Dermis microvascular lymphatic vessel endothelial cell (primary cell): ENCODE results near the gene SUSD2. TPM values are rescaled to one million over a fixed set of nuclear protein-coding genes. Genes with fewer than 3 reads are reported as not detected.
A peak's percentile ranks its signal among the peaks of the same experiment; 100 is the strongest.
"Not testable (repeated sequence)": the region's sequence is repeated elsewhere in the genome, so short reads cannot be mapped to it uniquely, and the experiment has no call there.

Experiments
- DNase-seq, 2 donors: peaks; one replicate each; pipeline versions ENCODE4 v3.0.0 to v3.0.0-alpha.2; 2010; ENCODE audit warnings: low read depth in 2 of 2
- total RNA-seq: library from RNA; depleted of rRNA; stranded (reverse); fragments of >200 nt; gene quantifications from 2 replicates; pipeline ENCODE4 v1.2.1, GENCODE V29; 2014

The SUSD2 gene, protein sequence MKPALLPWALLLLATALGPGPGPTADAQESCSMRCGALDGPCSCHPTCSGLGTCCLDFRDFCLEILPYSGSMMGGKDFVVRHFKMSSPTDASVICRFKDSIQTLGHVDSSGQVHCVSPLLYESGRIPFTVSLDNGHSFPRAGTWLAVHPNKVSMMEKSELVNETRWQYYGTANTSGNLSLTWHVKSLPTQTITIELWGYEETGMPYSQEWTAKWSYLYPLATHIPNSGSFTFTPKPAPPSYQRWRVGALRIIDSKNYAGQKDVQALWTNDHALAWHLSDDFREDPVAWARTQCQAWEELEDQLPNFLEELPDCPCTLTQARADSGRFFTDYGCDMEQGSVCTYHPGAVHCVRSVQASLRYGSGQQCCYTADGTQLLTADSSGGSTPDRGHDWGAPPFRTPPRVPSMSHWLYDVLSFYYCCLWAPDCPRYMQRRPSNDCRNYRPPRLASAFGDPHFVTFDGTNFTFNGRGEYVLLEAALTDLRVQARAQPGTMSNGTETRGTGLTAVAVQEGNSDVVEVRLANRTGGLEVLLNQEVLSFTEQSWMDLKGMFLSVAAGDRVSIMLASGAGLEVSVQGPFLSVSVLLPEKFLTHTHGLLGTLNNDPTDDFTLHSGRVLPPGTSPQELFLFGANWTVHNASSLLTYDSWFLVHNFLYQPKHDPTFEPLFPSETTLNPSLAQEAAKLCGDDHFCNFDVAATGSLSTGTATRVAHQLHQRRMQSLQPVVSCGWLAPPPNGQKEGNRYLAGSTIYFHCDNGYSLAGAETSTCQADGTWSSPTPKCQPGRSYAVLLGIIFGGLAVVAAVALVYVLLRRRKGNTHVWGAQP
- total RNA-seq: 0.26 and 0.63 TPM in 2 replicates

DNA sequence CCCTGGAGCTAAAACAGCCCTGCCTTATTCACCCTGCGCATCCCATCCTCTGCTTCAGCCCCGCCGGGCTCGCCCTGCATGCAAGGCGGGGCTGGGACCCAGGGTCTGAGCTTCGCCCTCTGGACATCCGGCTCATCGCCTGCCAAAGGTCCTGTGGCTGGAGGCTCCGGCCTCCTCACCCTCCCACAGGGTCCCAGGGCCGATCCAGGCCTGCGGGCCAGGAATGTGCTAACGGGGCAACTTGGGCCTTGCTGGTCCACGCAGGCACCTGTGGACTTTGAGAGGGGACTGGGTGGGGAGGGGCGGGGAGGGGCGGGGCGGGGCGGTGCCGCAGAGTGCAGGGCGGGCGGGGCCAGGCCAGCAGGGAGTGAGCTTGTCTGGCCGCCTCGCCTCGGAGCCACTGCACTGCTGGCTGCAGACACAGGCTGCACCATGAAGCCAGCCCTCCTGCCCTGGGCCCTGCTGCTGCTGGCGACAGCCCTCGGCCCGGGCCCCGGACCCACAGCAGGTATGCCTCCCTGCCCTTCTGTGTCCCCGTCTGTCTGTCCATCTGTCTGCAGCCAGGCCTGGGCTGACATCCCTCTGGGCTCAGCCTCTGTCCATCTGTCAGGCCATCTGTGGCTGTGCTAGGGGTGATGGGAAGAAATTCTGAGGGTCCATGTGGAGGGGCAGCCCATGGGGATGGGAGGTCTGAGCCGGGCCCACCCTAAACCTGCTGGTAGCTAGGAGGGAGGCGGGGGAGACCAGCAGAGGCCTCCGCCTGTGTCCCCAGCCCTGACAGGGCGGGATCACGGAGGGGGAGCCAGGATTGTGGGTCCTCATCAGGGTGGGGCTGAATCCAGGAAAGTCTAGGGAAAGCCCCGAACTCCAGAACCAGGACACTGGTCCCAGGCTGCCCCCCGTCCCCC is at the start of gene SUSD2:
Gene SUSD2, plus strand, starts transcription at position 400 of the 908 bp plus-strand sequence. Its CDS starts 33 bp downstream, at position 433.
- no peak for DNase-seq

DNA sequence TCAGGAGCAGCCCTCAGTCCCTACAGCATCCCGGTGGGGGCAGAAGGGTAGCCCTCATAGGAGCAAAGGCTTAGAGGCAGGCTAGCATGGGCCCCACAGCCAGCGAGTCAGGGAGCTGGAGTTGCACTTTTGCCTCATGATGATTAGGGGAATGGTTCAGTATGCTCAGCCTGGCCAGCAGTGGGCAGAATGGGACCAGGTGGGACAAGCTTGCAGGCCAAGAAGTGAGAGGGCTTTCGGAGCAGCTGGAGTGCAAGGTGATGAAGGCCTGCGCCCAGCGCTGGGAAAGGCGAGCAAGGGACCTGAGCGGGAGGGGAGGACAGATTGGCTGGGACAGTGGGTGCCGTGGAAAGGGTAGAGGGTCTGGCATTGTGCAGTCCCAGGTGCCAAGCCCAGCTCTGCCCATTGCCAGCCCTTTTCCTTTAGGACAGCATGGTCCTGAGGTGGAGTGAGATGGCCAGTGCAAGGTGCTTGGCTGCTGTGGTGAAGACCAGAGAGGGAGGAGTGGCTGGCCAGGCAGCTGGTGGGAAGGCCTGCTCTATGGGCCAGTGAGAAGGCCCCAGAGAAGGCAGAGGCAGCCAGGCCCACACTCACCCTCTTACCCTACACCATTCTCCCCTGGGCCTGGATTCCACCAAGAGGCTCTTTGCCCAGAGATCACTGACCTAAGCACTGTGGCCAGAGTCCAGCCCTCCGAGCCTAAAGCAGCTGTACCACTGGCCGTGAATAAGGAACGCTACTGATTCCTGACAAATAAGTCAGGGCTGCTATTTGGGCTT is 47.9 kb upstream of the SUSD2 start:
- peak in 1 of 2 donors; percentile 21 for DNase-seq

DNA sequence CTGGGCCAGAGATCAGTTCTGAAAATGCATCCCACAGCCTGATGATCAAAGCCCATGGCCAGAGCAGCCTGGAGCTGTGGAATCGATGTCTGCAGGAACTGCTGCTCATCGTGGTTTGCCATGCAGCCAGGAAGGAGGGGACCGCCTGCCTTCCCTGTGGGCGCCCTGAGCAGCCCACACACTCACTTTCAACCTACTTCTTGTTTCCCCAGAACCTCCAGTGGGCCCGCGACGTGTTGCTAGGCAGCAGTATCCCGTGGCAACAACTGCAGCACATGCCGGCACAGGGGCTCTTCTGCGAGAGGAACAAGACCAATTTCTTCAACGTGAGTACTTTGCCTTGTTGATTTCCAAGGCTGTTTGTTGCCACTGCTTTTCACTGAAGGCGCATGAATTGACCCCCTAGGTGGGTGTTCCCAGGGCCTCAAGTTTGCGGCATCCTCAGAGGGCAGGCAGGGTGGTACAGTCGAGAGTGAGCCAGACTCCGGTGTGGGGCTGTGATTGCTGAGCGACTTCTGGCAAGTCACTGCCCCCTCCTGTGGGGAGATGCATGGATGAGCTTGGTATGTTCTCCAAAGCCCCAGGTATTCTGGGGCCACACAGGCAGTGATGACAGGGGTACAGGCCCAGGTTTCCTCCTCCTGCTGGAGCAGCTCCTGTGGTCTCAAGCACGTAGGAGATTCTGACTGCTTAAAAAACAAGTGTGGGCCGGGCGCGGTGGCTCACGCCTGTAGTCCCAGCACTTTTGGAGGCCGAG is 47.0 kb upstream of the SUSD2 start:
- no peak for DNase-seq

DNA sequence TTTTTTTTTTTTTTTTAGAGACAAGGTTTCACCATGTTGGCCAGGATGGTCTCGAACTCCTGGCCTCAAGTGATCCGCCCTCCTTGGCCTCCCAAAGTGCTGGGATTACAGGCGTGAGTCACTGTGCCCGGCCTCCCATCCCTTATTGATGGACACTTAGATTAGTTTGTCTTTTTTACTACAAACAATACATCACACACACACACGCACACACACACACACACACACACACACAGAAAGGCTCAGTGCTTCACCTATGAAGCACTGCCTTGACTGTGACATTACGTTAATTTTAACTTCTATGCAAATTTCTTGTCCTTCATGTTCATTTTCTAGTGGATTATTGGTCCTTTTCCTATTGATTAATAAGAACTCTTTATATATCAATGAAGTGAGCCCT is 44.8 kb upstream of the SUSD2 start:
- DNase-seq: not testable (repeated sequence)

DNA sequence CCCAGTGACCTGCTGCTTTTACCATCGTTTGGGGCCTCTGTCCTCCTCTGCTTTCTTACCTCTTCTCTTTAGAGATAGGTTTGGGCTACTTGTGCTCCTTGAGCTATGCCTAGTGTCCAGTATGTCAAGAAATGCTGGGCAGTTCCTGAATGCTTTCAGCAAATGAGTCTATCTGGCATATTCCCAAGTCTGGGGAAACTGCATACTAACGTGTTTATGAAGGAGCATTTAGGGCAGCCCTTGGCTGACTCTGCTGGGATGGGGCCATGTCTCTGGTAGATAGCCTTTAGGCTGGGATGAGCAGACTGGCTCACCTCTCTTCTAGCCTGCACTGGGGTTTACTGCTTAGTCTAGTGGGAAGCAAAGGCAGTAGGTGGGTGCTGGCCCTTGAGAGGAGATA is 43.7 kb upstream of the SUSD2 start:
- DNase-seq: peak in 1 of 2 donors; percentile 26

DNA sequence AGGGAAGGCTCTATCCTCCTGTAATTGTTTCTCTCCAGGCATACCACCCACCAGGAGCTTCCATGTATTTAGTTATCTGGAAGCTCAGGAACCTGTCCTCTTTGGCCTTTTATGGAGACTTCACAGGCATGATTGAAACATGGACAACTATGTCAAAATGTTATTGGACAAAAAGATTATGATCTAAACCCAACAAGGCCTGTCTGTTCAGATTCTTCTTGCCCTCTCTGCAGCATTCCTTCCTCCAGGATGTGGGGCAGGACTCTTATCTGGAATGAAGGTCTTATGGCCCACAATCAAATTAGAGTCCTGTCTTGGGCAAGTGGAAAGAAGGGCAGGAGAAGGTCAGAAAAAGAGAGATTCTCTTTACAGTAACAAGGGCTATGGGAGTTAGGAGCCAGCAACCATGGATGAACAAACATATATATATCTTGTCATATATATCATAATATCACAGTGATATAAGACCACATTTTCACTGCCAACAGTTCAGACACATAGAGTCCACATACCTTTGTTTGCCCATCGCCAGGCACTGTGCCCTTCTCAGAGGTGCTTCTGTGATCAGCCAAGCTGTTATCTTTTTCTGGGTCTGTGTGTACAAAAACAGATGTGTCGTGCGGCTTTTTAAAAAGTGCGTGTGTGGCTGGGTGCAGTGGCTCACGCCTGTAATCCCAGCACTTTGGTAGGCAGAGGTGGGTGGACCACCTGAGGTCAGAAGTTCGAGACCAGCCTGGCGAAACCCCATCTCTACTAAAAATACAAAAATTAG is 42.5 kb upstream of the SUSD2 start:
- no peak for DNase-seq

DNA sequence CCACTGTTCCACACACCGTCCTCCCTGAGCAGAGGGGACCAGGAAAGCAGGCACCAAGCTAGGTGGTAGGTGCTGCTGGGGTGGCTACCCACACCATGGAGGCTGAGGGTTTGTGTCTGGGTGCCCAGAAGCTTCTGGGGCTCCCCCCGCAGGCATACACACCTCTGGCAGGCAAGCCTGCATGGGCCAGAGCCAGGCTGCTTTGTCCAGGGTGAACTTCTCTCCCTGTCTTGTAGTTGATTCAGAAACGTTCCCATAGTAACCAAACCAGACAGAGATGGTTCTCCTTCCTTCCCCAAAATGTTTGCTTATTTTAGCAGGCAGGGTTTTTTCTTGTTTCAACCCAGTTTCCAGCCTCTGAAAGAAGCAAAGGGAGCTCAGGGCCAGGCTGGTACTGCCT is 40.9 kb upstream of the SUSD2 start:
- DNase-seq: no peak

DNA sequence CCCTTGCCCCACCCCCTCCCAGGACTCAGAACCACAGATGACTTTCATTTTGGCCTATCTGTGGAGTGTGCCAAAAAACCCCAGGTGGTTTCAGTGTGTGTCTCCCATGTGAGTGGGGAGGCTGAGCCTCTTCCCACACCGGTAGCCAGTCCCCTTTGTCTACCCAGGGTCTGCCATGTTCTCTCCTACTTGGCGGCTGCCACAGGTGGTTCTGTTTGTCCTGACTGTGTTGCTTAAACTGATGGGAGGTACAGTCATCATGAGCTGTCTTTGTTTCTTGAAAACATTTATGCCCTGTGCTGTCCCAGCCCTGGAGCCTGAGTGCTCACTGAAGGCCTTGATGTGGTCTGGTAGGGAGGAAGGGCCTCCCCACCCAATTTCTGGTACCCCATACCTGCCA is 39.7 kb upstream of the SUSD2 start:
- DNase-seq: no peak

DNA sequence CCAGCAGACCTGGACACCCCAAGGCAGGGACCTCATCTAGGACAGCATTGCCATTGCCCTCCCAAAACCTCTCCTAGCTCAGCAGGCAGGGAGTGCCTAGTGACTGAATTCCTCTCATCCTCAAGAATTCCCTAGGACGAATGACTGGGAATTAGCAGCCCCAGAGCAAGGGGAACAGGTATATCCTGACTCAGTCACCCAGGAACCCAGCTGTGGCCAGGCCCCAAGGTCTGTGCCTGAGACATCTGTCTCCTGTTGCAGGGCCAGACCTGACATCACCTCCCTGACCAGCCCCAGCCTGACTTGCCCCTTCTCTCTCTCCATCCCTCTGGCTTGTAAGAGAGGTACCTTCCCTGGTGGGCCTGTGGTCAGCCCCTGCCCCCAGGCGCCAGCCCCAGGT is 39.0 kb upstream of the SUSD2 start:
- DNase-seq: no peak

DNA sequence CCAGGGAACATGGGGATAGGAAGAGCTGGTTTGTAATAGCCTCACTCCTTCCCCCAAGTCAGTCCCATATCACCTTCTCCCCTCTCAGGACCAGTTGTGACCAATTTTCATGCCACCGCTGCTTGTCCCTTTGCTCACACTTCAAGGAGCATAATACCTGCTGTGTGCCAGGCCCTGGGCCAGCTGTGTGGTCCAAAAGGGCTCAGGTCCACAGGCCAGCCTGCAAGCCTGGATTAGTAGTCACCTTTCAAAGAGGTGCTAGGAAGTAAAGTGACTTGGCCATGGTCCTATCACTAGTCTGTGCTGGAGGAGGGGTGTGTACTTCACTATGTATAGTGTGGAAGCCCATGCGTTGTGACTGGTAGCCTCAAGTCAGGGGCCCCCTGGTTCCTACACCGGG is 38.5 kb upstream of the SUSD2 start:
- no peak for DNase-seq

DNA sequence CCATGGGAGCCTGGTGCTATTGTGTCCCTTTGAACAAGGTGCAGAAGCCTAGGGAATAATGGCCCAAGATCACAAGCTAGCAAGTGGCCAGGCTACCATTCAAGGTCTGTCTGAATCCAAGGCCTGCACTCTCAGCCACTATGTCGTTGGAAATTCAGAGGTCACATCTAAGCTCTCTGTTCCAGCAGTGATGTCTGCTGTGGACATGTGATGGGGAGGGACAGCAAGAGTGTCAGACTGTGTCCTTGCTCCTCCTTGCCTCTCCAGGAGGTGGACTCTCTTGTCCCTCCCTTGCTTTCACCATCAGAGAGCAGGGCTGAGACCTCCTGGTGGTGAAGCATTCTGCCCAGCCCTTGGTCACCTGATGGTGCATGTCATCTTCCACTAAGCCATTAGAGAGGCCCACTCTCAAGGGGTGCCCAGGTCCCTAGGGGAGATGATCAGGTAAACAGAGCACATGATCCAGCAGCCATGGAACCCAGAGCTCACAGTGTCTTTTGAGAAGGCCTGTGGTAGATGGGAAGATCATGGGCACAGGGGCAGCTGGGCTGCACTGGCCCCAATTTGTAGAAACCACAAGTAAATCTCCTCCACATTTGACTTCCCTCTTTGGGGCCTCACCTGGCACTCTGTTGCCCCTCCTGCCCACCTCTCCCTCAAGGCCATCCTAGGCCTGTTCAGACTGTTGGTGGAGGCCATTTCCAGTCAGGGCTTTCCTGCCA is 37.1 kb upstream of the SUSD2 start:
- DNase-seq: no peak

DNA sequence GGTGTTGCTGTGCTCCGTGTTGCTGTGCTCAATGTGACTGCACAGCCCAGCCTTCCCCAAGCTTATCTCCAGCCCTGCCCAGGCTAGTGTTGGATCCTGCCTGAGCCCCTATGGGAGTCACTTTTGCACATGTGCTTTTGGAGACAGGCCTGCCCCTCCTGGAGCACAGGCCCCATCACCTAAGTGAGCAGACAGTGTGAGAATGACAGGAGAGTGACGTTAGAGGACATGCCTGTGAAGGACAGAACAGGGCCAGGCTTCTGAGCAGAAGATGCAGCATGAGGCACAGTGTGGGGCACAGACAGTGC is 36.6 kb upstream of the SUSD2 start:
- no peak for DNase-seq

DNA sequence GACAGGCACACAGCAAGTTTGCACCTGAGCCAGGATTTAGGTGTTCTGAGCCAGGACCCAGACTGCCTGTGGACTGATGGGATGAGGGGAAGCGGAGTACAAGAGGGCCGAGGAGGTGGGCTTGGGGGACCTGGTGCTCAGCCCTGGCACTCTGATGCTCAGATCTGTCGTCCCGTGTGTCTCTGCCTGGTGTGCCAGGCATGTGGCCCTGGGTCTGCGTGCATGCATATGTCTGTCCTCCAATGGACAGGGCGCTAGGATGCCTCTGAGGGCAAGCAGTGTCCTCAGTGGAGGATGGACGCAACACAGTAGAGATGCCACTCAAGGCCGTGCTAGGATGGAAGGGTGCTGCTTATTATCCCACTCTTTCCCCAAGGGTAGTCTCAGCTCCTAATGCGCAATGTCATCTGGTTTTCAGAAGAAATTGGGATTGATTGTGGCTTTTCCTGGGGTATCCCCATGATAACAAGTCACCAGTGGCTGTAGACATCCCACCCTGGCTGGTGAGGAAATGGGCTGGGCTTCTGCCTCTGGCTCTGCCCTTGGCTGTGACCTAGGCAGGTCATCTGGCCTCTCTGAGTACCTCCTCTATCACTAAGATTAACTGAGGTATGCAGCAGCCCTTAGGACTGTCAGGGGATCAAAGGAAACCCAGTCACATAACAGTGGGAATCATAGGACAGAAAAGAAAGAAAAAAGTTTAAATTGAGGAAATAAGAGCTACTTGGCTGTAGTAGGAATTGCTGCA is 35.7 kb upstream of the SUSD2 start:
- no peak for DNase-seq

DNA sequence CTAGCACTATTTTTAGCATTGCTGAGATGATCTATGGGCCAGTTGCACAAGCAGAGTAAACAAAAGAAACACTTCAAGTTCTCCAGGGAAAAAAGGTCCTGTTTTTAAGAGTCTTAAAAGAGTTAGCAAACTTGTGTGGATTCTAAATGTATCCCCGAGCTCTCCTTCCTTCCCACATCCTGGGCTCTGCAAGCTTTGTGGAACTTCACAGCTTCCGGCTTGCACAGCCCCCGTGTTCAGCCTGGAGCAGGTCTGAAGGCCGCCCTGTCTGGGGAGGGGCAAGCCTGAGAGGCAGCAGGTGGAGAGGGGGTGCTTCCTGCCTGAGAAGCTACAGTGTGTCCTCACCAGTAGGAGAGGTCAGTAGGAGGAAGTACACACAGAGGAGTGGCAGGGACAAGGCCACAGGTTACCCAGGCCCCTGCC is 35.1 kb upstream of the SUSD2 start:
- peak in 1 of 2 donors; percentile 20 for DNase-seq

DNA sequence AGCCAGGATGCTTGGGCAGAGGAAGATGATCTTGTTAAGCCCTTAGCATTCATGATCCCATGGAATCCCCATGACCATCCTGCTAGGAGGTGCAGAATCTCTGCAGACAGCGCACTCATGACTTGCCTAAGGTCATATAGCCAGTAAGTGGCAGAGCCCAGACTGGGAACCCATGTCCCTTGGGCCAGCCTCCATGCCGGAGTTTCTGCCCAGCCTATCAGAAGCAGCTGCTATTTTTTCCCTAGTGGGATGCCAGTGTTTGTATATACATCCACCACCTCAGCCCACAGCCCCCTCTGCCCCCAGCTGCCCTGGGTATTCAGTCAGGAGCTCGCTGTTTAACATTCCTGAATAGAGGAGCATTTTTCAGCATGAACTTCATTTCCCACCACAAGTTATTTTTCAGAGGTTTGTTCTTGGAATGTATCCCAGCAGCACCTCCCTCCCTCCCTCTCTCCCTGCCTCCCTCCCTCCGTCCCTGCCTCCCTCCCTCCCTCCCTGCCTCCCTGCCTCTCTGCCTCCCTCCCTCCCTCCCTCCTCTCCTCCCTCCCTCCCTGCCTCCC is 34.4 kb upstream of the SUSD2 start:
- peak in 1 of 2 donors; percentile 28 for DNase-seq

DNA sequence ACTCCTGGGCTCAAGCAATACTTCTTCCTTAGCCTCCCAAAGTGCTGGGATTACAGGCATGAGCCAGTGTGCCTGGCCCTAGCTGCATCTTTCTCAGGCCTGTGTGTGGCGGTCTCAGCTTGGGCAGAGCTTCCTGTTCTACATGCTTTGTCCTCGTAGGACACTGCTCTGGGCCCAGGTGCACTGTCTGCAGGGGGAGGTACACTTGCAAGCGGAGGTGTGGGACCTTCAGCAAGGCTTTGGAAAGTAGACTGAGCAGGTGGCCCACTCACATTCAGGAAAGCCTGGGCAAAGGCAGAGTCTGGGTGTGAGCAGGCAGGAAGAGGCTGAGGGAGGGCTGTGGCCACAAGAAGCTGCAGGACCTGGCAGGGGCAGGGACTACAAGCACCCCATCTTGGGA is 33.6 kb upstream of the SUSD2 start:
- no peak for DNase-seq

DNA sequence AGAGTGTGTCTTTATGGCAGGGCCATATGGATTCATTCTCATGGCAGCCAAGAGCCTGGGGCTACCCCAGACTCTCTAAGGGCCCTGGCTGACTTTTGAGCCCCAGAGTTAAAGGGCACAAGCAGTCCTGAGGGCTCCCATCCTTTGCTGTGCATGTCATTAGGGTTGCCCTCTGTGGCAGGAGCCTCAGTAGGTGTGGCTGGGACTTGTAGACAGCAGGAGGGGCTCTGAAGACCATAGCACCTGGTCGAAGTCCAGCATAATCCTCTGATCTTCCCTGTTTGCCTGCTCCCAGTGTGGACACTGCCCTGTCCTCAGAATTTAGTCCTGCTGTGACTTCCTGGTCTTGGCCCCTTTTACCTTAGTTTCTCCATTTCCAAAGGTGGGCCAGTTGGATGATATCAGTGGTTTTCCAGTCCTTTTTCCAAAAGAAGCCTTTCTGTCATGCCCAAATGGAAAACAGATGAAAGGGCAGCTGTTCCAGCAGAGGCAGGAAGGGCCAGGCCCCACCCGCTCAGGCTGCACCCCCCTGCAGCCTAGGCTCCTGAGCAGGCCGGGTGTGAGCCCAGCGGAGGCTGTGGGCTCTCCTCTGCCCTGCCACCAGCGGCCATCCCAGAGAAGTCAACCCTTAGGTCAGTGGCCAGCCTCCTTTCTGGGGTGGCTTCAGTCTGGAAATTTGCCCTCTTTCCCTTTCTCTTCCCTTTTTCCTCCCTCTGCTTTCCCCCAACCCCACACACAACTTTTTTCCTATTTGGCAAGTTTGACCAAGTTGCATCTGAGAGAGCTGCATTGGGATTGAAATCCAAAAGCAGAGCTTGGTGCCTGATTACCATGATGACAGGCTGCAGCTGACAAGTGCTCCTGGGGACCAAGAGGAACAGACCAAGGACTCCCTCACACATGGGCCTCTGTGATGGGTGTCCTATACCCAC is 32.8 kb upstream of the SUSD2 start:
- DNase-seq: no peak
